ENCODE data around the gene TC2N.
A peak's percentile ranks its signal among the peaks of the same experiment; 100 is the strongest.
"Not testable (repeated sequence)": the region's sequence is repeated elsewhere in the genome, so short reads cannot be mapped to it uniquely, and the experiment has no call there.

Gene TC2N

DNA sequence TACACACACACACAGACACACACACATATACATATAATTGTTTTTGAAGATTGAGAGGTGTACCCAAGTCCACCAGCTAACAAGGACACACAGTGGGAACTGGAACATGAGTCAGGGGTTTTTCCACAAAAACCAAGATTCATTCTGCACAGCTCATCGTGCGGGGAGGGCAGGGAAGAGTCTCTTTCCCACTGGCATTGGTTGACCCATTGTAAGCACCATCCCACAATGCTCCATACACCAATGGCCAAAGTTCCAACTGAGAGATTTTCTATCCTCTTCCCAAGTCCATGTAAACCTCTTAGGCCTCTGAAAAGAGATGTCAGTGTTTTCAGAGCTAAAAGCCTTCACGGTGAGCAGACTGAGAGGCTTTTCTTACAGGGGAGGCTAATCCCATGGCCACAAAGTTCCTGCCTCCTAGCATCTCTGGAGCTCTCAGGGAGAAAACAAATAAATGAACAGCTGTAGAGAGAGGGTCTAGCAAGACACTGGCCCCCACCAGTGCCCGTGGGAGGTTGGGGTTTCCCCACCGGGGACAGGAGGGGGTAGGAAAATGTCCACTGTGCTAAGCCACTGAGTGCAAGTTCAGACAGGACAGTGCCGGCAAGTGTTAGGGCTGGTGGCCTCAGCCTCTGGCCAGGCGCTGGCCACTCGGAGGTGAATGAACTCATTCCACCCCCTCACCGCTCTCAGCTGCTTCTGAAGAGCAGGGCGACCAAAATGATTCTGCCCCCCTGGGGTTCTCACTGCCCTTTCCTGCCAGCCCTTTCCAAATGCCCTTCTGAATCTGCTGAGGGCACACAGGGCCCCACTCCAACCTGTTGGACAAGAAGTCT, 21.5 kb upstream of the TC2N start:
- no peak for DNase-seq

DNA sequence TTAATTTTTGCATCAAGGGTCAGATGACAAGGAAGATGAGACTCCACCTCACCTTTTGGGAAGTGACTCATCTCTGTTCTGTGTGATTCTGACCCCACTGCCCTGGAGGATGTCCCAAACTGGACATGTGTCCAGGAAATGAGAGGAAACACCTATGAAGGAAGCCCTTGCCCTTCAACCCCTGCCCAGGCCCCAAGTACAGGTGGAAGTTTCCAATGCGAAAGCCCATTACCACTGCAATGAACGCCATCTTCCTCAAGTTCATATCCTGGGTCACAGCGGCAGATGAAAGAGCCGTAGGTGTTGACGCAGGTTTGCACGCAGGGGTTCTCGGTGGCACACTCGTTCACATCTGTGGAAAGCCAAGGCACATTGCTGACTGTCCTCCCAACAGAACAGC, 19.6 kb upstream of the TC2N start:
- DNase-seq = no peak

DNA sequence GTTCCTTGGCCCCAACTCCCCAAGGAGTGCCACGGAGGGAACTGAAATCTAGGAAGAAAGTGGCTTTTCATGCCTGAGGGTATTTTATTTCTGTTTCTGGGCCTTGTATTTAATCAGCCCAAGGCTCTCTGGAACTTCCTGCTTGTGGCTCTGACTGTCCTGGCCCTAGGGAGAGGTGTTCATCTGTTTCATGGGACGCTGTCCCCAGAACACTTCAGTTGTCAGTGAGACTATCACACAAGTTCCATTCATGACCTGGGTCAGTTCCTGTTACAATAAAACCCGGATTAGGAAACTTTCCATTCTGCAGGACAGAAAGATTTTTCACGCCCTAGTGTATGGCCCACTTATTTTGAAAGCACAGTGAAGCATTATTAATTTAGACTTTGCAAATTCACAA, 18.5 kb upstream of the TC2N start:
- no peak for DNase-seq

DNA sequence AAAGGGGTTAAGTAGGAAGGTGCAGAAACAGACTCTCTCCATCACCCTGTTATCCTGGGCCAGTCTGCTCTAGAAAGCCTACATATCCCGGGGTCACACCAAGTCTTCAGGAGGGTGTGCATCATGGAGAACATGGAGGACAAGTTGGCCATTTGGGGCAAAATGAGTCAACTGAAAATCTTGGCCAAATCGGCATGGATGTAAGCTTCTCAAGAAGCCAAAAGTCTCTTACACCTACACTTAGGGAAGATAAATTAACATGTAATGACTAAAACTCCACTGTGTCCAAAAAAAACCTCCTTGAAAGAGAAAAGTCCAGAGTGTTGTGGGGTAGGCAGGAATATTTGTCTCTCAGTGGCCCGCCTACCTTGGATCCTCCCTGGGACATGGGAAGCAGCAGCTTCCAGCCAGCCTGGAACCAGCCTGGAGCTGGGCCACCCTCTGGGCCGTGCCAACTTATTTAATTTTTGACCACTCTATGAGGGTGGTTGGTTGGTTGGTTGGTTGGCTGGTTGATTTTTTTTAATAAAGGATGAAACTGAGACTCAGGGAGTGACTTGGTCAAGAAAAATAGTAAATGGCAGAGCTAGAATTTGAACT, 17.9 kb upstream of the TC2N start:
- no peak for DNase-seq

DNA sequence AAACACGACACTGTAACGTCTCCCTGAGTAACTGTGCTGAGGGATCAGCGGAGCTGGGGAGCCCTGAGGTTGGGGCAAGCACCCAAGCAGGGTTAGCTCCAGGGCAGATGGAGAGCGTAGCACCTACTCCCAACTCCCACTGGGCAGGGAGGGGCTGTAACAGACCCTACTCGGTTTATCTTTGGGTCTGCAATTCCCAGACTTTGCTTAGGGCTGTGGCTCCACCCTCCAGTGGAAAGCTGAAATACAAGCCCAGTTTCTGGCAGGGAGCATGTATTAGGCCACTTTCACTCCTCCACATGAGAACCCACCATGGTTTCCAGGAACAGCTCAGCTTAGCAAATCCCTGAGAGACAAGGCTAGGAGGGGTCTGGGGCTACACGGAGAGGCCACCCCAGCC, 17.3 kb upstream of the TC2N start:
- no peak for DNase-seq

DNA sequence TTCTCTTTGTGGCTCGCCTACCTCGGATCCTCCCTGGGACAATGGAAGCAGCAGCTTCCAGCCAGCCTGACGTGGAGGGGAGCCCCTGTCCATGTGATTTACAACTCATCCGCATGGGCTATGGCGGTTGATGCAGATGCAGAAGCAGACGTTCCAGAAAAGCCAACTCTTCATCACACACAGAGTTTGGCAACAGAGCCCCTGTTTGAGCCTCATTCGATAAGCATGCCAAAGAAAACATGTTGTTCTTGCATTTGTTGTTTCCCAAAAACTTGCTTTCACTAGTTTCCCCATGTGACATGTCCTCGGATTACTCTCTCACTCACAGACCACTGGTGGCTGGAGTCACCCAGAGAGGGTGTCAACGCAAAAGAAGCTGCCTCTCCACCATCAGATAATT, 16.4 kb upstream of the TC2N start:
- no peak for DNase-seq

DNA sequence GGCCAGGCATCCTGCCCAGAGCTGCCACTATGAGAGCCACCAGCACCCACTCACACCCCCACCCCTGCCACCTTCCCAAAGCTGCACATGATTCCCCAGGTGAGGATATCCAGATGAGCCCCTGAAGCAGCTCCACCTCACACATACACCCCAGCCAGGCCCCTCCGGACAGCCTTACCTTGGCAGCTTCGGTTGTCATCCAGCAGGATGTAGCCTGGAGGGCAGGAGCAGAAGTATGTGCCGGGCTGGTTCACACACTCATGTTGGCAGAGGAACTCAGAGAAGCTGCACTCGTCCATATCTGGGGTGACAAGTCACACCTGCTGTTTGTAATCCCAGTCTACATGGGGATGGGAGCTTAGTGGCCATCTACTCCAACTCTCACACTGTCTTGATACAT, 15.4 kb upstream of the TC2N start:
- DNase-seq = no peak

DNA sequence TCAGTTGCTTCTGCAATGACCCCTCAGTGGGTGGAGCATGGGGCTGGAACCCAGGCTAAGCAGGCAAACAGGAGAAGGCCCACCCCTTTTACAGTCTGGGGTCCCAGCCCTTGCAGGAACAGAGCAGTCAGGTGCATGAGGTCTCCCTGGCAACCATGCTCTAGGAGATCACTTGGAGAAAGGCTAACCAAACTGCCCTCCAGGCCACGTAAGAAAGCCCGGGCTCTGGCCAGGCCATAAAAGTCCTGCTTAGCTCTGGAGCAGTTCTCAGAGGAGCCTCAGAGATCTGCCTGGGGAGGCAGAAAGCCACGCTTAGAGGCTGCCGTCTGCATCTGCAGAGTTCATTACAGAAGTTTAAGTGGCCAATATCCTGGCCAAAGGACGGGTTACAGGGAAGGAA, 15.0 kb upstream of the TC2N start:
- no peak for DNase-seq

DNA sequence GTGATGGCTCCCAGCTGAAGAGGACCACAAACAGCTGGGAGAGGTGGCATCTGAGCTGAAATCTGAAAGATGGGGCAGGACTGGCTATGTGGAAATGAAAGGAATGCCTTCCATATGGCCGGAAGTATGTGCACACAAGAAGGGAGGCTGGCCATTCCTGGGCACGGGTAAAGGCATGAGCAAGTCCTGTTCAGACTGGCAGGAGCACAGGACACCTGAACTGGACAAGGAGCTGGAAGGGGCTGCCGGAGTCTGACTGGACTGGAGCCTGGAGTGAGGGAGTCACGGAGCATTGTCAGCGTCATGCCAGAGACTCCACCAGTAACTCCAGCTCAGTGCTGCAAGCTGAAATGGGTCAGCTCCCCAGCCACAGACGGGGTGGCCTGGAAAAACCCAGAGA, 11.9 kb upstream of the TC2N start:
- DNase-seq = no peak

DNA sequence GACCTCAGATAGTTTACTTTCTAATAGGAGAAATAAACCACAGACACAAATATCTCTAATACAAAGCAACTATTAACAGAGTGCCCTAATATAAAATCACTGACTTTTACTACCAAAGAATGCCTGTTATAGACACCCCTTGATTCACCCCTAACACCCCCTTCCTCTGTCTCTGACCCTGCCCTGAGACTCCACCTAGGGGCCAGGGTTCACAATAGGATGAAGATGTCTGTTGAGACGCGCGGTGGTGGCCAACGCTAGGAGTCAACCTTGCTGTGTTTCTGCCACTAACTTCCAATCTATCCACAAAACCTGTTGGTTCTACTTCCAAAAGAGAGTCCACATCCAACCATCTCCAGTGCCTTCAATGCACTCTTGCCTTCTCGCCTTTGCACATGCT, 10.9 kb upstream of the TC2N start:
- DNase-seq = no peak

DNA sequence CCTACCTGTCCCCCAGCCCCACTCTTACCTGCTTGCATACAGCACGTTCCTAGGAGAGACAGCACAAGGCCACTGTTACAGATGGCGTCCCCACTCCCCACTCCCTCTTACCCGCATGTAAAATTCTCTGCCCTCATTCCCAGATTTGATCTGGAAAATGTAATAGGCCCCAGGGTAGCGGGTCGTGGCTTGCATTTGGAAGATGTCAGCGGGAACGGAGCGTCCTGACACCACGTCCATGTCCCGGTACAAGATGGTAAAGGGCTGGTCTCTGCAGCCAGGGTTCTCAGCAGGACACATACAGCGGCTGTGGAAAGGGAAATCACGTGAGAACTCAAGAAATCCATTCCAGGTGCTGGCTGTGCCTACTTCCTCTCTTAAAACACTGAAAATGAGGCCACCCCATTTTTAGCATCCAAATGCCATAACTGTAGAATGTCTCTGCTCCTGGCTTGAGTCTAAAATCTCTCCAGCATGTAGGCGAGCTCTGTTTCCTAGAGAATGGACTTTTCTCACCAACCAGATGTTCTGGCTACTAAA, 10.1 kb upstream of the TC2N start:
- DNase-seq = no peak

DNA sequence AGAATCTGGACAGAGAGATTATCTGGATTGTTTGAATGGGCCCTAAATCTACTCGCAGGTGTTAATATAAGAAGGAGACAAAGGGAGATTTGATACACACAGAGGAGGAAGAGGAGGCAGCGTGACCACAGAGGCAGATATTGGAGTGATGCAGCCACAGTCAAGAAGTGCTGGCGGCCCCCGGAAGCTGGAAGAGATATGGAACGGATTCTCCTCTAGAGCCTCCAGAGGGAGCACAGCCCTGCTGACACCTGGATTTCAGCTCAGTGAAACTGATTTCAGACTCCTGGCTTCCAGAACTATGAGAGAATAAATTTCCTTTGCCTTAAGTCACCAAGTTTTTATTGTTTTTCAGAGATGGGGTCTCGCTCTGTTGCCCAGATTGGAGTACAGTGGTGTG, 9.2 kb upstream of the TC2N start:
- no peak for DNase-seq

DNA sequence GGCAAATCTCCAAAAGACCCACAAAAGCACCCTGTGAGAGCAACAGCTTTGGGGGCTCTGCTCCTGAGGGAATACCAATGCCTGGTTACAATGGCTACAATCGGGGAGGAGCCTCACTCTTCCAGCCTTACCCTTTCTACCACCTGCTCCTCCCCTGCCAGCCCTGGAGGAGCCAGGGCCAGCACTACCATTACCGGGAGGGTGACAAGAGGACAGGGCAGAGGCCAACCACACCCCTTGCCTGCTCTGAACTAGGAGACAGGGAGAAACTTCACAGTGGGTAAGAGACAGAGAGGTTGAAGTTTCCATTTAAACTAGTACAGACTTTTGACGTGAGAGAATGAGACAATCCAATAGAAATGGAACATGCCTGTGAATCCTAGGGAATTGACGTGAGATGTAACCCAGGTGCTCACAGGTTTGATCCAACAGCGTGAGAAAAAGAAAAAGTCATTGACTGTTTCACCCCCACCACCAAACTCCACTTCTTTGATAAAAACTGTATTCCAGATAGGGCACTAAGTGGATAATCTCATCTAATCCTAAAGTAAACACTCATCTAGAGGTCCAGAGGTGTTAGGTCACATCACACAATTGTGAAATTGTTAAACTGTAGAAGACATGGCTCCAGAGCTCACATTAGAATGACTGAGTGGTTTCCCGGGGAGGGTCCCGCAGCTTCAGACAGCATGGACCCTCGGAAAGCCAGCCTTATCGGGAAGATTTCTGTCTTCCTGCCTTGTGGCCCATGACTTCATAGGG, 8.4 kb upstream of the TC2N start:
- no peak for DNase-seq

DNA sequence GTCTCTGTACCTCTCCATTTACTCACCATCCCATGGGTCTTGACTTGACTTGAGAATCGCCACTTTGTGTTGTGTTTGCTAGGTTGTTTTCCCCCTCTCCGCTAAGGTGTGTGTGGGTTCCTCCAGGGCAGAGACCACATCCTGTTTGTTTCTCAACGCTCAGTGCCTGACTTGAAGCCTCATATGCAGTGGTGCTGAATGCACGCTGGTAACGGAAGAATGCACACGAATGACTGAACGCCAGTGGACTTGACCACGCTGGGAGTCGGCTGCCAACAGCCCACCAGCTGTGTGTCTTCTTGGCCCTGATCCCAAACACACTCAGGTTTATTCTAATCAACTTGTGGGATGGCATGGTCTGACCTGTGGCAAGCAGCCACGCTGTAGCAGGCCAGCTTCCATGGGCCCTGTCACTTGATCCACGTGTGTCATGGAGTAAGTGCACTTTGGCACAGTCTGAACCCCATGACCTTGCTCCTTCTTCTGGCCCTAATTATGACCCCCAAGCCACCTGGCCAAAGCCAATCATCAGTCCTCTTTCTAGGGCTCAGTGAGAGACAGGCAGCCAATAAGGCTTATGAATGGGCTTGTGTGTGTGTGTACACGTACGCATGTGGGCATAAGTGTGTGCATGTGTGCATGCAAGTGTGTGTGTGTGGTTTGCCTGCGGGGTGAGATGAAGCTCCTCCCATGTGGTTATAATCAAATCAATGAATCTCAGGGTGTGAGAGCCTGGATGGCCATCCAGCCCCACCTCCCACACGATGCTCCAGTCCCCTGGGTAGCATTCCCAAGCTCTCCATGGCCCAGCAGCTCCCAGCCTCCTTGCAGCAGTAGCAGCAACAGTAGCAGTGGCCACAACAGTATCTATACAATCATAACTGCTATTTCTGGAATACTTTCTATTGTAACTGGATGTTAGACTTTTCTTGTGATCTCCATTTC, 6.4 kb upstream of the TC2N start:
- peak; percentile 84 for DNase-seq

DNA sequence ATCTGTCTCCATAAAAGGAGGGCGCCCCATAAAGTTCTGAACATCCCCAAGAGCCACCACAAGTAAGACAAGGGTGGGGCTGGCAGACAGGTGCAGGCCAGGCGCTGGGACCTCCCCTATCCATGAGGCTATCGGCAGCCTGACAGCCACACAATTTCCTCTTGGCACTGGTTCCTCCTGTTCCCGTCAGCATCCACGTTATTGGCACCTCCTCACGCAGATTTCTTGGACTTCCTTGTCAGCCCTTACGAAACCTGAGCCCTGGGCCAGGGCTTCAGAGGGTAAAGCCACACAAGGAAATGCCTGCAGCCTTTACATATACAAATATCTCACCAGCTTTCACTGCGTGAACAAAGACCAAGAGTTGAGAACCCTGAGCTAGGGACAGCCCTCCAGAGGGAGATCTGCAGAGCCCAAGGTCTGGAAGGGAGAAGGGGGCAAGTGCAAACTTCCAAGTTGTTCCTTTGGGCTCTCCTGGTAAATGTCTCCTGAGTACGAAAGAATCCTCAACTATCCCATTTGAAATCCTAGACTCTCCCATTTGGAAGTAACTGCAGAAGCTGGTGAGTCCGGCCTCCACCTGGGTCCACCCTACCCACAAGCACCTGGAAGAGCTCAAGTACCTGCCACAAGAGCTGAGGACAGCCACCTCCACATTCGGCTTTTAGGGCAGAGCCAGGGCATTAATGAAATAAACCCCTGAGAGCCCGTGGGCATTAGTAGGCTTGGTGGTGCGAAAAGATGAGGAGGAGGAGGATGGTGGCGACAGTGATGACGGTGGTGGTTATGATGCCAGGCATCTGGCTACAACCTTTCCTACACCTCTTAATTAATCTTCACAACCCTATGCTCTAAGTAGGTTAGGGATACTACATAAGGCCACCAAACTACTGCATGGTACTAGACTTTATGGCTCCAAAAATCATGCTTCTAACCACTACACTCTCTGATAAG, 5.5 kb upstream of the TC2N start:
- peak; percentile 74 for DNase-seq

DNA sequence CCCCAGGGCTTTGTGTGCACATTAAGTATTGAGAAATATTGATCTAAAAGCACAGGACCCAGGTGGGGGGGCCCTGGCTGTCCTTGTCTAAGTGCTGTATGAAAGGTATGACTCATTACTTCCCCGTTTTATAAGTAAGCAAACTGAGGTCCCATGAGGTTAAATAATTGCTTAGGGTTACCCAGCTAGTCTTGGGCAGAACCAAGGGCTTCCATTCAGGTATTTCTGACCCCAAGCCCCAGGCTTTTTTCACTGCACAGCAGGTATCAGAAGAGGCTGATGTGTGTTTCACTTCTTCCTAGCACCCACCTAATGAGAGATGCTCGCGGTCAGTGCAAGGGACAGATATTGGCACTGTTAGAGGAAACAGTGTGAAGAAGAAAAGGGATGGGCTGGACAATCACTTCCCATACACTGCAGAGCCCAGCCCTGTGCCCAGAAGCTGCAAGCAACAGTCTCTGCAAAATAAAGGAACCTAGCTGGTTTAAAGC, 4.7 kb upstream of the TC2N start:
- DNase-seq = peak; percentile 38

DNA sequence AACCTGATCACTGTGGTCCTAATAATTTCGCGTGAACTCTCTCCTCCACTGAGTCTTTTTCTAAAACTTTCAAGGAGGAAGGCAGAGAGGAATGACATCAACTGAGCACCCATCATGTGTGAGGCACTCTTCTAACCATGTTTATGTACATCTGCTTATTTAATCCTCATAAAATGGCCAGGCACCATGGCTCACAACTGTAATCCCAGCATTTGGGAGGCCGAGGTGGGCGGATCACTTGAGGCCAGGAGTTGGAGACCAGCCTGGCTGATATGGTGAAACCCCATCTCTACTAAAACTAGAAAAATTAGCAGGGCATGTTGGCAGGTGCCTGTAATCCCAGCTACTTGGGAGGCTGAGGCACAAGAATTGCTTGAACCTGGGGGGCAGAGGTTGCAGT, 4.1 kb upstream of the TC2N start:
- DNase-seq = not testable (repeated sequence)

DNA sequence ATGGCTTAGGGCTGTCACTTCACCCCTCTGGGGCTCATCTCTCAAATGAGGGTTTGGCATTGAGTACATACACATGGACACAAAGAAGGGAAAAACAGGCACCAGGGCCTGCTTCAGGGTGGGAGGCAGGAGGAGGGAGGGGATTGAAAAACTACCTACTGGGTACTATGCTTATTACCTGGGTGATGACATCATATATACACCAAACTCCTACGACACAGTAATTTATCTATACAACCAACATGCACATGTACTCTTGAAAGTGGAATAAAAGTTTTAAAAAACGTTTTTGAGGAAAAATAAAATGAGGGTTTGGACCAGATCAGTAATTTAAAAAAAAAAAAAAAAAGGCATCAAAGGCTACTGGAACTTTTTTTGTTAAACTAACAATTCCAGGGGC, 3.6 kb upstream of the TC2N start:
- no peak for DNase-seq

DNA sequence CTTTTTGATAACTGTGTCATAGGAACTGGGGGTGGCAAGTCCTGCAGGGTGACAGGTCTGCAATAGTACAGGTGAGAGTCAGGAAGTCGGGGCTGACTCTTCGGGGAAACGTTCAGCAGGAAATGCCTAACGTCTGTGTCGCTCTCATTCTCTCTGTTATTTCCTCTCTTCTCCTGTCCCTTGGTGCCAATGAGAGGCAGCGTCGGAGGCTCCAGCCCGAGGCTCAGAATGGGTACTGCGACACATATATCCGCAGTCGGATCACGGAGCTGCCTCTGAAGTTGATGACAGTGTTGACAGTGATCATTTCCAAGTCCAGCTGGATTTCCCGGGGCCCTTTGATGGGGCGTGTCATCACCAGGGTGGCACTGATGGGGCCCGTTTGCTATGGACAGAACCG, 2.7 kb upstream of the TC2N start:
- peak; percentile 86 for DNase-seq

DNA sequence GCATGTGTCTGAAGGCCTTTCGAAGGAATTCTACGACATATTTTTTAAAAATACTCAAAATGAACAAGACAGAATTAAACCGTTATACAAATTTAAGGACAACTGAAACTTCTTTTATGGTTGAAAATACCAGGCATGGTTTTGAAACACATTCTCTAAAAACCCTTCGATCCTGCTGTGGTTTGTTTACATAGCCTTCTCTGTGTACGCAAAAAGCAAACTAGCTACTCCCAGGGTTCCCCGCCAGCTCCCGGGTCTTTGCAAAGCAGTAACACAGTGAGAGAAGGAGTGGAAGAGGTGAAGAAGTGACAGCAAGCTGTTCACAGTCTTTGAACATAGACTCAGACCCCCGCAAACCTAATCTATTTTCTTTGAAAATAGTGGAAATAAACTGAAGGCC, 2.2 kb upstream of the TC2N start:
- no peak for DNase-seq
